GM23338 (cell line): ENCODE measurements around the gene GADL1. TPM values are rescaled to one million over a fixed set of nuclear protein-coding genes. Genes with fewer than 3 reads are reported as not detected.

Experiments used
- ATAC-seq: fragments of 200-7000 bp; cut with Tn5 transposase; 3 replicates; pipeline ENCODE4 v1.9.1; 2020
- DNase-seq: peaks from one replicate; pipeline ENCODE4 v3.0.0-alpha.2; 2015; ENCODE audit warnings: low spot score
- H2AFZ ChIP-seq: fragments of 200-600 bp; sonication (generic); 2 replicates; pipeline ENCODE4 v1.8.0; 2016; ENCODE audit warnings: antibody characterized with exemption, mild to moderate bottlenecking, moderate library complexity
- H3F3A ChIP-seq: fragments of 200-600 bp; sonication (generic); replicated peaks from 2 replicates; pipeline ENCODE4 v1.8.0; 2017; ENCODE audit warnings: antibody characterized with exemption, mixed run types, low read depth
- H3K27ac ChIP-seq: fragments of 200-600 bp; sonication (generic); 2 replicates; pipeline ENCODE4 v1.6.1; 2016; ENCODE audit warnings: low read depth
- H3K27me3 ChIP-seq: fragments of 200-600 bp; sonication (generic); 2 replicates; pipeline ENCODE4 v1.8.0; 2016; ENCODE audit warnings: mild to moderate bottlenecking, mixed run types, moderate library complexity; ENCODE audit not compliant: insufficient read depth
- H3K36me3 ChIP-seq: fragments of 200-600 bp; sonication (generic); 2 replicates; pipeline ENCODE4 v1.8.0; 2016; ENCODE audit warnings: mild to moderate bottlenecking; ENCODE audit not compliant: insufficient read depth
- H3K4me1 ChIP-seq: fragments of 200-600 bp; sonication (generic); 2 replicates; pipeline ENCODE4 v1.8.0; 2016; ENCODE audit warnings: mild to moderate bottlenecking, moderate library complexity; ENCODE audit not compliant: insufficient read depth
- H3K4me2 ChIP-seq: fragments of 200-600 bp; sonication (generic); 2 replicates; pipeline ENCODE4 v1.7.1; 2017; ENCODE audit warnings: mixed run types
- H3K4me3 ChIP-seq: fragments of 200-600 bp; sonication (generic); 2 replicates; pipeline ENCODE4 v1.6.1; 2016; ENCODE audit warnings: mixed run types
- H3K79me2 ChIP-seq: fragments of 200-600 bp; sonication (generic); replicated peaks from 2 replicates; pipeline ENCODE4 v1.8.0; 2017; ENCODE audit warnings: mild to moderate bottlenecking; ENCODE audit not compliant: insufficient read depth
- H3K9me2 ChIP-seq: fragments of 200-600 bp; sonication (generic); 2 replicates; pipeline ENCODE4 v1.8.0; 2017; ENCODE audit not compliant: insufficient read depth
- H4K20me1 ChIP-seq: fragments of 200-600 bp; sonication (generic); replicated peaks from 2 replicates; pipeline ENCODE4 v1.8.0; 2017; ENCODE audit warnings: mild to moderate bottlenecking; ENCODE audit not compliant: insufficient read depth
- H3K27ac Mint-ChIP-seq: 2 replicates; pipeline ENCODE4 v1.8.0; 2020; ENCODE audit warnings: inconsistent platforms, mild to moderate bottlenecking, moderate library complexity, mixed read lengths
- H3K27me3 Mint-ChIP-seq: 3 replicates; pipeline ENCODE4 v1.8.0; 2022; ENCODE audit warnings: low read depth, mild to moderate bottlenecking, moderate library complexity, mixed read lengths, inconsistent platforms; ENCODE audit not compliant: insufficient read depth, poor library complexity
- H3K36me3 Mint-ChIP-seq: 3 replicates; pipeline ENCODE4 v1.8.0; 2021; ENCODE audit warnings: low read depth, mild to moderate bottlenecking, inconsistent platforms, moderate library complexity, mixed read lengths
- H3K4me1 Mint-ChIP-seq: 3 replicates; pipeline ENCODE4 v1.8.0; 2020; ENCODE audit warnings: mild to moderate bottlenecking, inconsistent platforms, mixed read lengths
- H3K4me3 Mint-ChIP-seq: 3 replicates; pipeline ENCODE4 v1.8.0; 2021; ENCODE audit warnings: moderate library complexity, mild to moderate bottlenecking, inconsistent platforms, mixed read lengths
- H3K9me3 Mint-ChIP-seq: 3 replicates; pipeline ENCODE4 v1.8.0; 2020; ENCODE audit warnings: moderate library complexity, mild to moderate bottlenecking, inconsistent platforms, mixed read lengths
- CREB1 ChIP-seq: fragments of 250-450 bp; sonication (Bioruptor Pico); IDR thresholded peaks from 2 replicates; pipeline ENCODE4 v1.5.0; 2020; ENCODE audit warnings: low read depth, mild to moderate bottlenecking, moderate library complexity
- CTCF ChIP-seq, 2 experiments: fragments of 200-600 bp in 1 of 2; sonication (generic) in 1 of 2; conservative IDR thresholded peaks; 2 replicates each; pipeline versions ENCODE4 v1.5.1 to v1.6.1; 2016 to 2017; ENCODE audit warnings: antibody characterized with exemption in 2 of 2, low read depth in 2 of 2, mild to moderate bottlenecking in 2 of 2, moderate library complexity in 1 of 2
- ETS1 ChIP-seq: IDR thresholded peaks from 2 replicates; pipeline ENCODE4 v1.6.1; 2016; ENCODE audit warnings: antibody characterized with exemption
- EZH2 ChIP-seq: fragments of 200-600 bp; sonication (generic); IDR thresholded peaks from one replicate; pipeline ENCODE4 v1.8.0; 2017; ENCODE audit warnings: antibody characterized with exemption, mild to moderate bottlenecking, low read depth; ENCODE audit not compliant: unreplicated experiment
- EZH2phosphoT487 ChIP-seq: fragments of 200-600 bp; sonication (generic); IDR thresholded peaks from one replicate; pipeline ENCODE4 v1.8.1; 2018; ENCODE audit warnings: antibody characterized with exemption; ENCODE audit not compliant: unreplicated experiment
- JUNB ChIP-seq: IDR thresholded peaks from one replicate; pipeline ENCODE4 v1.6.1; 2016; ENCODE audit warnings: antibody characterized with exemption; ENCODE audit not compliant: unreplicated experiment
- NANOG ChIP-seq: IDR thresholded peaks from 2 replicates; pipeline ENCODE4 v1.6.1; 2016; ENCODE audit warnings: antibody characterized with exemption, borderline replicate concordance
- POLR2AphosphoS5 ChIP-seq: IDR thresholded peaks from 2 replicates; pipeline ENCODE4 v1.6.1; 2016; ENCODE audit warnings: antibody characterized with exemption, low read depth
- REST ChIP-seq: IDR thresholded peaks from one replicate; pipeline ENCODE4 v1.6.1; 2018; ENCODE audit warnings: antibody characterized with exemption; ENCODE audit not compliant: unreplicated experiment
- STAT1 ChIP-seq: IDR thresholded peaks from one replicate; pipeline ENCODE4 v1.6.1; 2016; ENCODE audit warnings: antibody characterized with exemption; ENCODE audit not compliant: unreplicated experiment
- ZNF114 ChIP-seq: fragments of 250-450 bp; sonication (Bioruptor Pico); IDR thresholded peaks from 2 replicates; pipeline ENCODE4 v1.5.0; 2020; ENCODE audit warnings: mild to moderate bottlenecking, moderate library complexity
- ZNF331 ChIP-seq: fragments of 250-450 bp; sonication (Bioruptor Pico); IDR thresholded peaks from 2 replicates; pipeline ENCODE4 v1.5.0; 2020; ENCODE audit warnings: low read depth, mild to moderate bottlenecking, moderate library complexity
- polyA plus RNA-seq: library from polyadenylated mRNA; unstranded; fragments of >200 nt; fragmentation: Nextera tagmentation; extraction: Ambion mirVana; gene quantifications from 2 replicates; pipeline ENCODE4 v1.2.1, GENCODE V29; 2016
- total RNA-seq: library from RNA; depleted of rRNA; stranded (reverse); fragments of >200 nt; shearing (Covaris generic); gene quantifications from 2 replicates; pipeline ENCODE4 v1.2.3, GENCODE V29; 2014

GADL1 gene
- total and polyA plus RNA-seq, 2 experiments from 2014 or later, result 0.35 to 0.50 TPM

- DNase-seq, result no peak
- no peaks in the 10 kb centered on the region for H4K20me1 ChIP-seq
- Mint-ChIP-seq H3K4me1 (no peaks in the 10 kb centered on the region), H3K9me3 (no peaks in the 10 kb centered on the region), H3K27ac (no peak overlapping the region), H3K36me3 (no peaks in the 10 kb centered on the region), H3K4me3 (no peak overlapping the region), H3K27me3 (peaks cover 3% of the 10 kb centered on the region)
- H3K4me3 ChIP-seq, result no peak overlapping the region
- no peaks in the 10 kb centered on the region for H3F3A ChIP-seq
- H2AFZ ChIP-seq, result no peak overlapping the region
- H3K4me1 ChIP-seq, result no peaks in the 10 kb centered on the region
- no peaks in the 10 kb centered on the region for H3K27me3 ChIP-seq
- H3K36me3 ChIP-seq, result no peaks in the 10 kb centered on the region
- no peak for ATAC-seq
- TF ChIP-seq ZNF114 (no peak), ETS1 (no peak), CTCF (conservative IDR thresholded peaks at IDR 0.05; ENCODE audit: low read depth in 2 of 2) (no peak)
- no peaks in the 10 kb centered on the region for H3K9me2 ChIP-seq
- no peak overlapping the region for H3K4me2 ChIP-seq
- no peaks in the 10 kb centered on the region for H3K79me2 ChIP-seq
- no peak overlapping the region for H3K27ac ChIP-seq
Observed at GRCh38 chr3:30764891-30765290, 129.6 kb downstream of the GADL1 start.

GRCh38 chr3:30764281-30764680, 130.2 kb downstream of the GADL1 start:
- Histone ChIP-seq H3K79me2 (no peaks in the 10 kb centered on the region), H3K27ac (no peak overlapping the region), H3K9me2 (no peaks in the 10 kb centered on the region), H3K36me3 (no peaks in the 10 kb centered on the region), H3K4me1 (no peaks in the 10 kb centered on the region), H2AFZ (no peak overlapping the region), H3K27me3 (no peaks in the 10 kb centered on the region), H4K20me1 (no peaks in the 10 kb centered on the region), H3K4me2 (no peak overlapping the region), H3F3A (no peaks in the 10 kb centered on the region), H3K4me3 (no peak overlapping the region)
- no peak for TF ChIP-seq ZNF331
- TF ChIP-seq NANOG, result no peak
- no peaks in the 10 kb centered on the region for H3K36me3 Mint-ChIP-seq
- peaks cover 3% of the 10 kb centered on the region for H3K27me3 Mint-ChIP-seq
- no peak overlapping the region for H3K4me3 Mint-ChIP-seq
- DNase-seq (no peak), ATAC-seq (no peak)
- no peak overlapping the region for H3K27ac Mint-ChIP-seq
- no peaks in the 10 kb centered on the region for H3K9me3 Mint-ChIP-seq
- H3K4me1 Mint-ChIP-seq, result no peaks in the 10 kb centered on the region

- no peaks in the 10 kb centered on the region for H3K79me2 ChIP-seq
- Mint-ChIP-seq H3K27me3 (peaks cover 5% of the 10 kb centered on the region), H3K4me3 (no peak overlapping the region), H3K9me3 (no peaks in the 10 kb centered on the region), H3K36me3 (no peaks in the 10 kb centered on the region), H3K27ac (no peak overlapping the region), H3K4me1 (no peaks in the 10 kb centered on the region)
- H3K9me2 ChIP-seq, result no peaks in the 10 kb centered on the region
- no peaks in the 10 kb centered on the region for H4K20me1 ChIP-seq
- no peak overlapping the region for H2AFZ ChIP-seq
- H3K4me2 ChIP-seq, result no peak overlapping the region
- no peaks in the 10 kb centered on the region for H3K27me3 ChIP-seq
- no peak for ATAC-seq
- H3K4me3 ChIP-seq, result no peak overlapping the region
- no peaks in the 10 kb centered on the region for H3F3A ChIP-seq
- H3K27ac ChIP-seq, result no peak overlapping the region
- DNase-seq, result no peak
- H3K4me1 ChIP-seq, result no peaks in the 10 kb centered on the region
- no peaks in the 10 kb centered on the region for H3K36me3 ChIP-seq
- TF ChIP-seq CTCF (conservative IDR thresholded peaks at IDR 0.05; ENCODE audit: low read depth in 2 of 2) (no peak), ZNF114 (no peak), JUNB (no peak), REST (no peak), EZH2phosphoT487 (no peak), NANOG (no peak), ZNF331 (no peak), POLR2AphosphoS5 (no peak), EZH2 (no peak), CREB1 (CRISPR knock-in tag) (no peak), STAT1 (no peak)
Observed at GRCh38 chr3:30761374-30761773, 133.1 kb downstream of the GADL1 start.
